GM18505 (cell line): Measurements from ENCODE around the gene PSME2.

ENCODE experiments used
- ATAC-seq: cut with Tn5 transposase; IDR thresholded peaks from one replicate; pipeline ENCODE4 v1.9.1; 2021; ENCODE audit not compliant: unreplicated experiment
- POLR2A ChIP-seq: IDR thresholded peaks from 4 replicates; pipeline ENCODE4 v1.6.1; 2011; ENCODE audit warnings: borderline replicate concordance; ENCODE audit not compliant: insufficient read depth, insufficient read length; ENCODE audit errors: extremely low read depth

Gene PSME2

DNA sequence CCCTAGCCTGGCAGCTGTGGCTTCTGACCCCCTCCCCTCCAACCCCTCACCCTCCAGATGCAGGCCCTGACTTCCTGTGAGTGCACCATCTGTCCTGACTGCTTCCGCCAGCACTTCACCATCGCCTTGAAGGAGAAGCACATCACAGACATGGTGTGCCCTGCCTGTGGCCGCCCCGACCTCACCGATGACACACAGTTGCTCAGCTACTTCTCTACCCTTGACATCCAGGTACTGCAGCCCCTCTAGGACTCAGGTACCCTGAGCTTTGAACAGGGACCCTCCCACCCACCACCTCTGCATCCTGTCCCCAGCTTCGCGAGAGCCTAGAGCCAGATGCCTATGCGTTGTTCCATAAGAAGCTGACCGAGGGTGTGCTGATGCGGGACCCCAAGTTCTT lies 8.7 kb upstream of the PSME2 start:
- ATAC-seq: no peak
- TF ChIP-seq POLR2A: no peak

DNA sequence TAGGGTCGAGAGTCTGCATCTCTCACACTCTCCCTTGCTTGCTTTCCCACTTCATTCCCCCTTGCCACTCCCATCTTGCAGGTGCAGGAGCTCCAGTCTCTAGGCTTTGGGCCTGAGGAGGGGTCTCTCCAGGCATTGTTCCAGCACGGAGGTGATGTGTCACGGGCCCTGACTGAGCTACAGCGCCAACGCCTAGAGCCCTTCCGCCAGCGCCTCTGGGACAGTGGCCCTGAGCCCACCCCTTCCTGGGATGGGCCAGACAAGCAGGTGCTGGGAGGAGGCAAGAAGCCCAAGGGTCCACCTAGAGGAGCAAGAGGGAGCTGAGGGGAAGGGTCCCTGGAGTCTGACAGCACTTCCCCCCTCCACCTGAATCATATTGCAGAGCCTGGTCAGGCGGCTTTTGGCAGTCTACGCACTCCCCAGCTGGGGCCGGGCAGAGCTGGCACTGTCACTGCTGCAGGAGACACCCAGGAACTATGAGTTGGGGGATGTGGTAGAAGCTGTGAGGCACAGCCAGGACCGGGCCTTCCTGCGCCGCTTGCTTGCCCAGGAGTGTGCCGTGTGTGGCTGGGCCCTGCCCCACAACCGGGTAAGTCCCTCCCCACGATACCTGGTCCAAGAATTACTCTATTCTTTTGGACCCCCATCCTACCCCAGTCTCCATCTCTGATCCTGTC lies 5.1 kb upstream of the PSME2 start:
- no peak for ATAC-seq
- TF ChIP-seq POLR2A: no peak

DNA sequence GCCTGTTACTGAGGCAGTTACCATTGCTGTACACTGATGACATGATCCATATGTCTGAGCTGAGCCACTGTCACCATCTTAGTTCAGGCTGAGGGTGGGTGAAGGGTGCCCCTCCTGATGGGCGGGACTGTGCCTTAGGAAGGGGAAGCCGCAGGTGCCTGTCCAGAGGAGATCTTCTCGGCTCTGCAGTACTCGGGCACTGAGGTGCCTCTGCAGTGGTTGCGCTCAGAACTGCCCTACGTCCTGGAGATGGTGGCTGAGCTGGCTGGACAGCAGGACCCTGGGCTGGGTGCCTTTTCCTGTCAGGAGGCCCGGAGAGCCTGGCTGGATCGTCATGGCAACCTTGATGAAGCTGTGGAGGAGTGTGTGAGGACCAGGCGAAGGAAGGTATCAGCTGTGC lies 4.6 kb upstream of the PSME2 start:
- no peak for ATAC-seq

DNA sequence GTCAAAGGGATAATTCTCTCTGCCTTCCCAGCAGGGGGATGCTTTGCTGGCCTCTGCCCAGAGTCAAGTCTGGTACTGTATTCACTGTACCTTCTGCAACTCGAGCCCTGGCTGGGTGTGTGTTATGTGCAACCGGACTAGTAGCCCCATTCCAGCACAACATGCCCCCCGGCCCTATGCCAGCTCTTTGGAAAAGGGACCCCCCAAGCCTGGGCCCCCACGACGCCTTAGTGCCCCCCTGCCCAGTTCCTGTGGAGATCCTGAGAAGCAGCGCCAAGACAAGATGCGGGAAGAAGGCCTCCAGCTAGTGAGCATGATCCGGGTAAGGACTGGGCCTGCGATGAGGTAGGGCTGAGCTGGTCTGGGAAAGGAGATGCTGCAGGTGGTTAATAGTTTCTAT lies 4.2 kb upstream of the PSME2 start:
- no peak for TF ChIP-seq POLR2A
- no peak for ATAC-seq

More for the DNA sequence above, 4.6 kb upstream of the PSME2 start:
- no peak for TF ChIP-seq POLR2A

DNA sequence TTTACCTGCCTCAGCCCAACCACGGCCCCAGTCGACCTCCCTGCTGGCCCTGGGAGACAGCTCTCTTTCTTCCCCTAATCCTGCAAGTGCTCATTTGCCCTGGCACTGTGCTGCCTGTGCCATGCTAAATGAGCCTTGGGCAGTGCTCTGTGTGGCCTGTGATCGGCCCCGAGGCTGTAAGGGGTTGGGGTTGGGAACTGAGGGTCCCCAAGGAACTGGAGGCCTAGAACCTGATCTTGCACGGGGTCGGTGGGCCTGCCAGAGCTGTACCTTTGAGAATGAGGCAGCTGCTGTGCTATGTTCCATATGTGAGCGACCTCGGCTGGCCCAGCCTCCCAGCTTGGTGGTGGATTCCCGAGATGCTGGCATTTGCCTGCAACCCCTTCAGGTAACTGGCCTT lies 3.7 kb upstream of the PSME2 start:
- no peak for ATAC-seq
- TF ChIP-seq POLR2A: no peak

DNA sequence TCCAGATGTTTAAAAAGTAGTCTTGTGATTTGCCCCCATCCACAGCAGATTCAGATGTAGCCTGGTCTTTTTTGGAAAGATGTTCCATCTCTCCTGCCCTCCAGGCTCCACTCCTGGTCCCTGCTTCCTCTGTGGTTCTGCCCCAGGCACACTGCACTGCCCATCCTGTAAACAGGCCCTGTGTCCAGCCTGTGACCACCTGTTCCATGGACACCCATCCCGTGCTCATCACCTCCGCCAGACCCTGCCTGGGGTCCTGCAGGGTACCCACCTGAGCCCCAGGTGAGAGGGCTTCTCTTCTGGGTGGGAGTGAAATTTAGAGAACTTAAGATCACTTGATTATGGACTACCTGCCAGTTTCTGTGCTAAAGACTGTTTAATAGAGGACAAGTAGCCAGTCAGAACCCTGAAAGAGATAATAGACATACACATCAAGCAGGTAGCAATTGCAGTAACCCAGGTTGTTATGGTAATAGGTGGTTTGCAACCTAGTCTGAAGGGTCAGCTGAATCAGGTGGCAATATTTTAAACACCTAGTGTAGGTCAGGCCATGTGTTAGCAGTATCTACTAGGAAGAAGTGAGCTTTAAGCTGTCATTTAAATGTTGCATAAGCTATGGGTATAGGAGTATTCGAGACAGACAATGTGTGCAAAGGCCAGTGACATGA lies 3.0 kb upstream of the PSME2 start:
- no peak for TF ChIP-seq POLR2A
- ATAC-seq: no peak

DNA sequence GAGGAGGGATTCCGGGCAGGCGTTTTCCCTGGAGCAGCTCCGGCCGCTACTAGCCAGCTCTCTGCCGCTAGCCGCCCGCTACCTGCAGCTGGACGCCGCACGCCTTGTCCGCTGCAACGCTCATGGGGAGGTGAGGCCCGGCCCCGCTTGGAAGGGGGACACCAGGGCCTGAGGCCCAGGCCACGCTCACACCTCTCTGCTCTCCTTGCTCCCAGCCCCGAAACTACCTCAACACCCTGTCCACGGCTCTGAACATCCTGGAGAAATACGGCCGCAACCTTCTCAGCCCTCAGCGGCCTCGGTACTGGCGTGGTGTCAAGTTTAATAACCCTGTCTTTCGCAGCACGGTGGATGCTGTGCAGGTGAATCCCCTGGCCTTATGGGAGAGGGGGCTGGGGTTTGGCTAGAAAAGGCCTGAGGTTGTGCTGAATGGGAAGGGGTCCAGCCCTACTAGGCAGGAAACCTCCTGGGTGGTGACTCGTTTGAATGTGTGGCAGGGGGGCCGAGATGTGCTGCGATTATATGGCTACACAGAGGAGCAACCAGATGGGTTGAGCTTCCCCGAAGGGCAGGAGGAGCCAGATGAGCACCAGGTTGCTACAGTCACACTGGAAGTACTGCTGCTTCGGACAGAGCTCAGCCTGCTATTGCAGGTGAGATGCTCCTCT lies 1.5 kb upstream of the PSME2 start:
- no peak for ATAC-seq
- peak; percentile 31 for TF ChIP-seq POLR2A

DNA sequence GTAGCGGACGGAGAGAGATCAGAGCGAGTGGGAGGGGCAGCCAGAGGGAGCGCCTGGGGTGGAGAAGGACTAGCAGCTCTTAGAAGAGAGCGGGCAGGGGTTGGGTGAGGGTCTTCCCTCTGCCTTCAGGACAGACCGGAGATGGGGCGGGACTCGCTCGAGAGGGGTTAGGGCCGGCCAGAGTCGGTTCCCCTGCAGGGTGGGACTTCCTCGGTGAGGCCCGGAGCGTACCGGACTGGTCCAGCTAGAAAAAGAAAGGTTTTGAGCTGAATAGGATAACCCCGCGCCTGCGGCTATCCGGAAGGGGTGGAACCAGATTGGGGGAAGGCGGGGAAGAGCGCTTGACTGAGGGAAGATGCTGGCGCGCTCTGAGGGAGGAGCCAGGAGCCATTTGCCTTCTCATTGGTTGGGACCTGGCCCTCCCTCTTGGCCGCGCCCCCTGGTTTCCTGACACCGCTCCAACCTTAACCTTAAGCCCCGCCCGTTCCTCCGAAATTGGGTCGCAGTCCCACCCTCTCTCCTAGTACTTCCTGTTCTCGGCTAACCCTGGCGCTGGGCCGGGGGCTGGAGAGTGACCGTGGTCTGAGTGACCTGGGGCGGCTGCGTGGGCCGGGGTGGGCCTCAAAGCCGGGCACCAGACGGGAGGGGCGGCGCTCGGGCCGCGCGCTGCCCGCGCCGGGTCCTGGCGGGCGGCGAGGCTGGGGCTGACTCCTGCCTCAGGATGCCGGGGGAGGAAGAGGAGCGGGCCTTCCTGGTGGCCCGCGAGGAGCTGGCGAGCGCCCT lies 759 bp upstream of the PSME2 start, which contains the start of gene RNF31:
RNF31 (plus strand) TSS at position 521 of the 783 bp plus-strand sequence; CDS start at position 722, 201 bp downstream.
- TF ChIP-seq POLR2A: peak; percentile 71
- peak; percentile 75 for ATAC-seq

DNA sequence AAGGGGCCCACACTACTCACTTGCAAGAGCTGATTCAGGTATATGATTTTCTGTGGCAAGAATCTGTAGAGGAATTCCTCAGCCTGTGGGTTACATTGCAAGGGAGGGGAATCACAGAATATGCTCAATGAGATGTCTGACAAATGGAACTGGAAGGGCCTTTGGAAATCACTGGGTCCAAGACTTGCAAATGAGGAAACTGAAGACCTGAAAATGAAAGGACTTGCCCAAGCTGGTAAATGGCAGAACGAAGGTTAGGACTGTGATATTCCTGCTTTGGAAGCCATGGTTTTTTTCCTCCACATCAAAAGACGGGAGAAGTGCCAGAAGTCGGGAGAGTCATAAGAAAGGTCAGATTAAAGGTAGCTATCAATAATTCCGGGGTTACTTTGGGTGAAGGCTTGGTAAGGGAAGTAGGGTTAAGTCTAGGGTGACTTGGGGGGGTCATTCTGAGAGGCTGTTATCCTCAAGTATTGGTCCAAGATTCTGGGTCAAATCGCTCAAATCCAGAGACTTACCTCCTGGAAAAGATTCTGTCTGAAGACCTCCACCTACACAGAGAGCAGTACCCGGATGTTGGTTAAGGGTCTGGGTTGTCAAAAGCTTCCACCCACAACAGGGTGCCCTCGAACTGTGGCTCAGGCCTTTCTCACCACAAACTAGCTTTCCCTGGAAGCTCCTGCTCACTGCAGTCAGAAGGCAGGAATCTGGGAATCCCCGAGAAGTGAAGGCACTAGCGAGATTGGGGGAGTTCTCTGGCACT lies 539 bp downstream of the PSME2 start:
- TF ChIP-seq POLR2A: no peak
- no peak for ATAC-seq

DNA sequence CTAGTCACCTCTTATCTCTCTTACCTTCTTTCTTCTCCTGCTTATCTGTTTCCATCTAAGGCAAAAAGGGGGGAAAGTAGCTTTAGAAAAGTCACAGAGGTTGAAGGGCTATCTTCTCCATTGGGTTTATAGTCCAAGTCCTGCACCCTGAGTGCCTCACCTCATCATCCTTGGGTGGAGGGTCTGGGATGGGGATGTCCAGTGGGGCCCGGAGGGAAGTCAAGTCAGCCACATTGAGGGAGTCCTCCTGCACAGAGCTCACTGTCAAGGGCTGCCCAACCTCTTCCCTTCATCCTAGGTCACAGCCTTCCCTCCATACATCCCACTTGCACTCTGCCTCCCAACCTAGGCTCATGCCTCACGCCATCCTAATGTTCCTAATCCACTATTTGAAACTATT lies 1.2 kb downstream of the PSME2 start:
- TF ChIP-seq POLR2A: no peak
- ATAC-seq: no peak

DNA sequence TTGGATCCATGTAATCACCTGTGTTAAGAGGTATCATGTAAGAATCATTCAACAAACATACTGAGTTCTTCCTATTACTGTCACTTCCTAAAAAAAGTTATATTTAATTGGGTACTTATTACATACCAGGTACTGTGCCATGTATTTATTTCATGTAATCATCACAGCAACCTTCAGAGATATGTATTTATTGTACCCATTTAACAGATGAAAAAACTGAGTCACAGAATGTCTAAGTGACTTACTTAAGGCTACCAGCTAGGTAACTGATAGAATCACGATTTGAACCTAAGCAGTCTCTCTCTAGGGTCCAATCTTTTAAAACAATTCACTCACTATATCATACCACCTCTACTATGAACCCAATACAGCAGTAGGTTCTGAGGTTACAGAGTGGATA lies 2.0 kb downstream of the PSME2 start:
- TF ChIP-seq POLR2A: no peak
- no peak for ATAC-seq

DNA sequence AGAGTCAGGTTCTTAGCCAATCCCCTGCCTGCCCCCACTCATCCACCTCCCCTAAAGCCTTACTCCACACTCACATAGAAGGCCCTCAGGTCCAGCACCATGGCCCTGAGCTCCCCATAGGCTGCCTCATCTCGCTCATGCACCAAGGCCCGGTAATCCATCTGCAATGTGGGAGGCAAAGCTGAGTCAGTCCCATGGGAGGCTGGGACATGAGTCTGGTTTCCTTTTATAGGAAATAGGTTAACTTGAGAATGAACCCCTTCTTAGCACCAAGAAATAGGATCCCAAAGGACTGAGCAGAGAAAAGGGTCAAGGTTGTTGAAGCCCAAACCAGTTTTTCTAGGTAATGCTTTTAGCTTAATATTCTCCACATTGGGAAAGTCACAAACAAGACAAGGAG lies 2.9 kb downstream of the PSME2 start:
- no peak for ATAC-seq
- TF ChIP-seq POLR2A: no peak
